Measurements from ENCODE around the gene JSRP1.

DNA sequence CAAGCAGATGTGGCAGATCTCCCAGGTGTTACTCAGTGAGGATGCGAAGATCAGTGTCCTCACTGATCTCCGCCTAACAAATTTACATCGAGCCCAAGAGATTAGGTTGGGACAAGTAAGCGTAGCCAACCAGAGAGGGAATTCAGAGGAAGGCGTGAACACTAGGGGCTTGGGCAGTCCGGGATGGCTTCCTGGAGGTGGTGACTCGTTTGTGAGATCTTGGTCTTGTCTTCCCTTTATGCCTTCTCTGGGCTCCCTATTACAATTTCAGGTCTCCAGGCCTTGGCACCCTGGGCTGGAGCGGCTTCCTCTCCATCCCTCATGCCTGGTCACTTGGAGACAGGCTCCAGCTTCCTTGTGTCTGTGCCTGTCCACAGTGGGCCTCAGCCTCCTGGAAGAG is 13.4 kb downstream of the JSRP1 start:
- TF ChIP-seq, protein P1, sequence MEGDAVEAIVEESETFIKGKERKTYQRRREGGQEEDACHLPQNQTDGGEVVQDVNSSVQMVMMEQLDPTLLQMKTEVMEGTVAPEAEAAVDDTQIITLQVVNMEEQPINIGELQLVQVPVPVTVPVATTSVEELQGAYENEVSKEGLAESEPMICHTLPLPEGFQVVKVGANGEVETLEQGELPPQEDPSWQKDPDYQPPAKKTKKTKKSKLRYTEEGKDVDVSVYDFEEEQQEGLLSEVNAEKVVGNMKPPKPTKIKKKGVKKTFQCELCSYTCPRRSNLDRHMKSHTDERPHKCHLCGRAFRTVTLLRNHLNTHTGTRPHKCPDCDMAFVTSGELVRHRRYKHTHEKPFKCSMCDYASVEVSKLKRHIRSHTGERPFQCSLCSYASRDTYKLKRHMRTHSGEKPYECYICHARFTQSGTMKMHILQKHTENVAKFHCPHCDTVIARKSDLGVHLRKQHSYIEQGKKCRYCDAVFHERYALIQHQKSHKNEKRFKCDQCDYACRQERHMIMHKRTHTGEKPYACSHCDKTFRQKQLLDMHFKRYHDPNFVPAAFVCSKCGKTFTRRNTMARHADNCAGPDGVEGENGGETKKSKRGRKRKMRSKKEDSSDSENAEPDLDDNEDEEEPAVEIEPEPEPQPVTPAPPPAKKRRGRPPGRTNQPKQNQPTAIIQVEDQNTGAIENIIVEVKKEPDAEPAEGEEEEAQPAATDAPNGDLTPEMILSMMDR (conservative IDR thresholded peaks at IDR 0.05; ENCODE audit: low read depth in 2 of 2): no peak
- TF ChIP-seq ZNF331 (CRISPR knock-in tag; IDR thresholded peaks at IDR 0.05; ENCODE audit: low read depth) (no peak), JUNB (IDR thresholded peaks at IDR 0.05; ENCODE audit: unreplicated experiment) (no peak), STAT1 (IDR thresholded peaks at IDR 0.05; ENCODE audit: unreplicated experiment) (no peak), ZNF114 (CRISPR knock-in tag; IDR thresholded peaks at IDR 0.05) (no peak), POLR2AphosphoS5 (IDR thresholded peaks at IDR 0.05; ENCODE audit: low read depth) (no peak), EZH2phosphoT487 (IDR thresholded peaks at IDR 0.05; ENCODE audit: unreplicated experiment) (no peak), EZH2 (IDR thresholded peaks at IDR 0.05; ENCODE audit: low read depth, unreplicated experiment) (no peak)

All from GM23338 (cell line).